Spleen (tissue), 11 donors: Measurements from ENCODE around the gene ROM1. TPM values are rescaled to one million over a fixed set of nuclear protein-coding genes. Genes with fewer than 3 reads are reported as not detected.

Source experiments
- DNase-seq: peaks from one replicate; pipeline ENCODE4 v3.0.0-alpha.2; 2020
- H3K27ac ChIP-seq, 8 donors: fragments of 200-600 bp; sonication (generic) in 7 of 8; 1 replicate in 4 of 8; 2 replicates in 4 of 8; pipeline versions ENCODE4 v1.5.0 to v1.8.0; 2016 to 2021; ENCODE audit warnings: inconsistent platforms in 4 of 8, mild to moderate bottlenecking in 4 of 8, moderate library complexity in 1 of 8
- H3K27me3 ChIP-seq, 7 donors: fragments of 200-600 bp; sonication (generic) in 6 of 7; replicated peaks in 1 of 7; 1 replicate in 4 of 7; 2 replicates in 3 of 7; pipeline versions ENCODE4 v1.5.0 to v1.8.0; 2016 to 2021; ENCODE audit warnings: inconsistent platforms in 3 of 7, mild to moderate bottlenecking in 1 of 7
- H3K36me3 ChIP-seq, 6 donors: fragments of 200-600 bp; sonication (generic) in 5 of 6; 1 replicate in 4 of 6; 2 replicates in 2 of 6; pipeline versions ENCODE4 v1.5.0 to v1.8.0; 2016 to 2021; ENCODE audit warnings: inconsistent platforms in 2 of 6
- H3K4me1 ChIP-seq, 6 donors: fragments of 200-600 bp; sonication (generic) in 5 of 6; 1 replicate in 3 of 6; 2 replicates in 3 of 6; pipeline versions ENCODE4 v1.5.0 to v1.8.0; 2016 to 2021; ENCODE audit warnings: inconsistent platforms in 3 of 6
- H3K4me3 ChIP-seq, 8 donors: fragments of 200-600 bp; sonication (generic) in 7 of 8; 1 replicate in 4 of 8; 2 replicates in 4 of 8; pipeline versions ENCODE4 v1.5.0 to v1.8.0; 2016 to 2021; ENCODE audit warnings: inconsistent platforms in 4 of 8, mild to moderate bottlenecking in 4 of 8, moderate library complexity in 2 of 8
- H3K9me3 ChIP-seq, 8 donors: fragments of 200-600 bp; sonication (generic) in 7 of 8; 1 replicate in 4 of 8; 2 replicates in 4 of 8; pipeline versions ENCODE4 v1.5.0 to v1.8.0; 2016 to 2021; ENCODE audit warnings: inconsistent platforms in 4 of 8
- CTCF ChIP-seq, 11 experiments: fragments of 200-600 bp in 7 of 11; fragments of 450-650 bp in 4 of 11; sonication (generic) in 4 of 11; IDR thresholded peaks in 8 of 11; conservative IDR thresholded peaks in 3 of 11; 1 replicate in 7 of 11; 2 replicates in 4 of 11; pipeline versions ENCODE4 v1.4.0 to v1.8.0; 2016 to 2021; ENCODE audit warnings: antibody characterized with exemption in 11 of 11, inconsistent platforms in 4 of 11, mild to moderate bottlenecking in 1 of 11
- POLR2A ChIP-seq, 3 donors: fragments of 450-650 bp; IDR thresholded peaks; one replicate each; pipeline ENCODE4 v1.5.1; 2017; ENCODE audit warnings: antibody characterized with exemption in 3 of 3, mild to moderate bottlenecking in 1 of 3
- POLR2AphosphoS5 ChIP-seq, 3 donors: sonication (generic); formaldehyde crosslinking; IDR thresholded peaks; one replicate each; pipeline ENCODE4 v1.5.1; 2017; ENCODE audit warnings: antibody characterized with exemption in 3 of 3
- WGBS, 5 donors: extraction: QIAGEN DNeasy Blood & Tissue Kit in 3 of 5; methylation state at CpG; one replicate each; pipeline versions ENCODE4 v1.1.5 to v1.1.7; 2013 to 2018; 5-methylcytosine and 5-hydroxymethylcytosine counted together
- intact Hi-C: fragments of 100-400 bp; cut with DNase I; formaldehyde crosslinking; loops from one replicate; pipeline ENCODE4 v1.15.0; 2023; ENCODE audit warnings: low total_unique reads
- polyA plus RNA-seq, 3 donors: library from polyadenylated mRNA; stranded (reverse); fragments of 200-250 nt; gene quantifications; one replicate each; pipeline ENCODE4 v1.2.1, GENCODE V29; 2013
- total RNA-seq, 7 donors: library from RNA; depleted of rRNA in 3 of 7; stranded (reverse); fragments of >200 nt in 3 of 7; fragmentation: NEBNext Ultra II Directional in 4 of 7; extraction: Animal tissue kit (Norgen Biotek cat#: 25700) in 4 of 7; gene quantifications; one replicate each; pipeline versions ENCODE4 v1.1.0 to v1.2.1, GENCODE V29; 2016 to 2021
- donor health status: healthy with polysubstance abuse.
- donor health status: DM: no; HTN: no; CAD: no; lungs with moderate emphysema.
- donor health status: DM: no; HTN: no; CAD: no.
- donor health status: Bipolar disorder and iron deficiency.
- donor health status: healthy.
- donor health status: DM: no; HTN: no; CAD: no.
- donor health status: DM: yes; HTN: yes; CAD: no.

ROM1 gene
- total and polyA plus RNA-seq, 10 donors: 4.2 to 15.0 (median 5.9) TPM

DNA sequence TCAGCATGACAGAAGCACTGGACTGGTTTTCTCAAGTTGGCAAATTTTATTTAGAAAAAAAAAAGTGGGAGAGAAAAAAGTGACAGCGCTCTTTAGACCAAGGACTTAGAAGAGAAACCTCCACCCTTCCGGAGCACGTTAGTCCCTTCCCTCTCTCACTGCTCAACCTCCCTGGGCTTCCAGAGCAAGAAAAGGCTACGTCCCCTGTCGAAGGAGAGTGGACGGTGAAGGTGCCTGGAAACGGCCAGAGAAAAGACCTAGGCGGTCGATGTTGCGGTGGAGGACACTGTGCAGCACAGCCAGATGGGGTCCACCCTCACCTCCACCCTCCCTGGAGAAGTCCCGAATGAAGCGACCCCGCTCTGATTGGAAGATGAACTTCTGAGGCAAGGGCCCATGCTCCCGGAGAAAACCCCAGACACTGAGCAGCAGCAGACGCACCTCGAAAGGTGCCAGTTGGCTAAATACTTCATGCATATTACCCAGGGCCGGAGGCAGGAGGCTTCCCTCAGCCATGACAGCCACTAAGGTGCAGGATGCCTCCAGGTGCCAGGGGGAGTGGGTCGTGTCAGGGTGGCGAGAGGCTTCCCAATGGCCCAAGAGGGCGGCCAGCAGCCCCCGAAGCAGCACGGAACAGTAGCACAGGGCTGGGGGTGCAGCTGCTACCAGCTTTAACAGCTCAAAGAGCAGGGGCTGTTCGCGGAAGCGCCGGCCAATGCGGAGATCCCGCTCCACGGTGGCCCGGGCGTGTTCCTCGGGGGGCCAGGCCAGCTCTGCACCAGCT, 34.0 kb downstream of the ROM1 start:
- TF ChIP-seq POLR2AphosphoS5 (IDR thresholded peaks at IDR 0.05): peak in 2 of 3 donors; percentile 19 to 38
- TF ChIP-seq CTCF (IDR thresholded peaks at IDR 0.05 in 8 of 11, conservative IDR thresholded peaks at IDR 0.05 in 3 of 11): no peak
- H3K4me1 ChIP-seq: peaks cover 28 to 84% (median 49%) of the 10 kb centered on the region in 6 donors
- peak; percentile 88 for DNase-seq
- no peaks in the 10 kb centered on the region for H3K9me3 ChIP-seq
- intact Hi-C loops: no loop called here
- peaks cover 0 to 60% (median 43%) of the 10 kb centered on the region in 6 donors for H3K36me3 ChIP-seq
- peak overlapping the region in 5 of 8 donors; percentile 93 to 98 (median 94) for H3K27ac ChIP-seq
- peak overlapping the region in 5 of 8 donors; percentile 84 to 99 (median 94) for H3K4me3 ChIP-seq
- 70 to 76% (median 71%) methylated on average over 30 to 32 of the region's 32 CpGs for WGBS, 5 donors
- no peaks in the 10 kb centered on the region for H3K27me3 ChIP-seq

DNA sequence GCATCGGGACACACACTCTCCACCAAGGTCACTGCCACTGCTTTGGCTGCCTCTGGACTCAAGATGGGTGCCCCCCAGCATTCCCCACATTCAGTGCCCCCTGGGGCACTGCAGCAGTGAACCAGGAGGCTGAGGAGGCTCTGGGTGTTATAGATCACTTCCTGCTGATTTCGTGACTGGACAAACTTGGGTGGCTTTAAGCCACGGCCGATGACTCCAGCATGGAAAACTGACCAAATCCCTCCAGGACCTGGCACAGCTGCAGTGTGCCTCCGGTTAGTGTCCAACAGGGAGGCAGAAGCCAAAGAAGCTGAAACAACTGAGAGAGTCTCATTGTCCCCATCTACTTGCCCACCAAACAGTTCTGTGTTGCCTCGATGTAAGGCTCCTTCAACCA, 34.5 kb downstream of the ROM1 start:
- H3K27ac ChIP-seq: peak overlapping the region in 1 of 8 donors; percentile 94
- peaks cover 32 to 86% (median 55%) of the 10 kb centered on the region in 6 donors for H3K4me1 ChIP-seq
- TF ChIP-seq POLR2A (IDR thresholded peaks at IDR 0.05) (no peak), CTCF (IDR thresholded peaks at IDR 0.05 in 8 of 11, conservative IDR thresholded peaks at IDR 0.05 in 3 of 11) (no peak), POLR2AphosphoS5 (IDR thresholded peaks at IDR 0.05) (no peak)
- H3K36me3 ChIP-seq: peaks cover 0 to 54% (median 41%) of the 10 kb centered on the region in 6 donors
- 76 to 89% (median 88%) methylated on average over 5 to 6 of the region's 6 CpGs for WGBS, 5 donors
- DNase-seq: no peak
- intact Hi-C loops: no loop called here
- no peak overlapping the region for H3K4me3 ChIP-seq
- no peaks in the 10 kb centered on the region for H3K9me3 ChIP-seq
- H3K27me3 ChIP-seq: no peaks in the 10 kb centered on the region

GRCh38 chr11:62648185-62648966, 35.3 kb downstream of the ROM1 start:
- intact Hi-C loops: no loop called here
- peaks cover 0 to 46% (median 34%) of the 10 kb centered on the region in 6 donors for H3K36me3 ChIP-seq
- TF ChIP-seq CTCF (IDR thresholded peaks at IDR 0.05 in 8 of 11, conservative IDR thresholded peaks at IDR 0.05 in 3 of 11): no peak
- TF ChIP-seq POLR2A (IDR thresholded peaks at IDR 0.05): no peak
- no peak for TF ChIP-seq POLR2AphosphoS5 (IDR thresholded peaks at IDR 0.05)
- H3K9me3 ChIP-seq: no peaks in the 10 kb centered on the region
- no peaks in the 10 kb centered on the region for H3K27me3 ChIP-seq
- DNase-seq: peak; percentile 76
- H3K4me1 ChIP-seq: peaks cover 32 to 81% (median 58%) of the 10 kb centered on the region in 6 donors
- H3K27ac ChIP-seq: no peak overlapping the region
- no peak overlapping the region for H3K4me3 ChIP-seq
- 87 to 99% (median 96%) methylated on average over 6 to 24 of the region's 24 CpGs for WGBS, 5 donors

DNA sequence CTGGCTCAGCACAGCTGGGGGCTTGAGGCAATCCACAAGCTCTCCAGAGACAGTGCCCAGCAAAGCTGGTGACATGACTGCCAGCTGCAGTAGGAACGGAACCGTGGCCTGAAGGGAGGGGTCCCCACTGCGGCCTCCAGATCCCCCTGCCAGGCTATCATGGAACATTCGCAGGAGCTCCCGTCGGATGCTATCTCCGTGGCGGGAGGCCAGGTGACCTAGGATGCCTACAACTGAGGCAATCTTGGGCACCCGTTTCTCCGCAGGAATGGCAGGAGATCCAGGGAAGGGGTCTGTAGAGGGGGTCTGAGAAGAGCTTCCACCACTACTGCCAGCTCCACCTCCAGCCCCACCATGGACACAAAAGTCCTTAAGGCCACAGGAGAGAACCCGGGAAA, 35.9 kb downstream of the ROM1 start:
- H3K27me3 ChIP-seq: no peaks in the 10 kb centered on the region
- peaks cover 32 to 77% (median 55%) of the 10 kb centered on the region in 6 donors for H3K4me1 ChIP-seq
- peak; percentile 75 for DNase-seq
- no peaks in the 10 kb centered on the region for H3K9me3 ChIP-seq
- TF ChIP-seq POLR2AphosphoS5 (IDR thresholded peaks at IDR 0.05): no peak
- TF ChIP-seq CTCF (IDR thresholded peaks at IDR 0.05 in 8 of 11, conservative IDR thresholded peaks at IDR 0.05 in 3 of 11): no peak
- TF ChIP-seq POLR2A (IDR thresholded peaks at IDR 0.05): no peak
- H3K27ac ChIP-seq: no peak overlapping the region
- H3K4me3 ChIP-seq: no peak overlapping the region
- intact Hi-C loops: no loop called here
- H3K36me3 ChIP-seq: peaks cover 0 to 40% (median 28%) of the 10 kb centered on the region in 6 donors
- 94 to 98% (median 95%) methylated on average over 11 of the region's 11 CpGs for WGBS, 5 donors
